Keratinocyte (primary cell): Measurements from ENCODE around the gene SOWAHC. TPM values are rescaled to one million over a fixed set of nuclear protein-coding genes. Genes with fewer than 3 reads are reported as not detected.
A peak's percentile ranks its signal among the peaks of the same experiment; 100 is the strongest.

Experiments used
- DNase-seq: peaks from one replicate; pipeline ENCODE4 v3.0.0-alpha.2; 2011; ENCODE audit warnings: low read depth, missing footprints, low spot score
- FAIRE-seq: peaks from 2 replicates; lab custom pipeline; 2011; peaks lifted over from hg19 to GRCh38; lab: Jason Lieb, UNC
- H2AFZ ChIP-seq: 2 replicates; pipeline ENCODE4 v1.6.0; 2012; ENCODE audit warnings: low read length, control low read depth, inconsistent platforms; ENCODE audit not compliant: control insufficient read depth
- H3K27ac ChIP-seq: 2 replicates; pipeline ENCODE4 v1.5.1; 2011; ENCODE audit warnings: low read length; ENCODE audit not compliant: control insufficient read depth, insufficient read depth
- H3K27me3 ChIP-seq: 3 replicates; pipeline ENCODE4 v1.6.0; 2011; ENCODE audit warnings: low read length; ENCODE audit not compliant: control insufficient read depth, insufficient read depth; ENCODE audit errors: extremely low read depth
- H3K36me3 ChIP-seq, 2 experiments: 2 replicates in 1 of 2; 3 replicates in 1 of 2; pipeline ENCODE4 v1.5.1; 2011; ENCODE audit warnings: low read length in 2 of 2, mild to moderate bottlenecking in 1 of 2; ENCODE audit not compliant: control insufficient read depth in 2 of 2, insufficient read depth in 2 of 2; ENCODE audit errors: extremely low read depth in 1 of 2
- H3K4me1 ChIP-seq: 3 replicates; pipeline ENCODE4 v1.5.1; 2011; ENCODE audit warnings: low read length; ENCODE audit not compliant: control insufficient read depth, insufficient read depth; ENCODE audit errors: extremely low read depth
- H3K4me2 ChIP-seq: 3 replicates; pipeline ENCODE4 v1.6.0; 2011; ENCODE audit warnings: low read depth, low read length; ENCODE audit not compliant: control insufficient read depth, insufficient read depth; ENCODE audit errors: extremely low read depth
- H3K4me3 ChIP-seq, 3 experiments: fragments of 200-600 bp in 1 of 3; sonication (generic) in 1 of 3; 2 replicates in 2 of 3; 3 replicates in 1 of 3; pipeline ENCODE4 v1.5.1; 2011 to 2016; ENCODE audit warnings: low read length in 3 of 3, mild to moderate bottlenecking in 3 of 3, control low read depth in 2 of 3, inconsistent platforms in 1 of 3, low read depth in 1 of 3, mixed read lengths in 1 of 3, mixed run types in 1 of 3, moderate library complexity in 1 of 3; ENCODE audit not compliant: control insufficient read depth in 2 of 3, insufficient read depth in 2 of 3; ENCODE audit errors: extremely low read depth in 1 of 3
- H3K79me2 ChIP-seq: 2 replicates; pipeline ENCODE4 v1.6.0; 2012; ENCODE audit warnings: low read length; ENCODE audit not compliant: control insufficient read depth, insufficient read depth
- H3K9ac ChIP-seq: 3 replicates; pipeline ENCODE4 v1.6.0; 2011; ENCODE audit warnings: low read length; ENCODE audit not compliant: control insufficient read depth, insufficient read depth; ENCODE audit errors: extremely low read depth
- H3K9me1 ChIP-seq: 3 replicates; pipeline ENCODE4 v1.6.0; 2011; ENCODE audit warnings: low read length; ENCODE audit not compliant: control insufficient read depth, insufficient read depth; ENCODE audit errors: extremely low read depth
- H3K9me3 ChIP-seq: 2 replicates; pipeline ENCODE4 v1.5.1; 2012; ENCODE audit warnings: low read depth, low read length; ENCODE audit not compliant: control insufficient read depth
- H4K20me1 ChIP-seq: 3 replicates; pipeline ENCODE4 v1.6.0; 2011; ENCODE audit warnings: low read length; ENCODE audit not compliant: control insufficient read depth, insufficient read depth; ENCODE audit errors: extremely low read depth
- CTCF ChIP-seq, 3 experiments: IDR thresholded peaks in 1 of 3; conservative IDR thresholded peaks in 1 of 3; optimal IDR thresholded peaks in 1 of 3; 2 replicates in 2 of 3; 3 replicates in 1 of 3; pipeline versions ENCODE3 to v1.5.1; 2011; ENCODE audit warnings: low read length in 3 of 3, mild to moderate bottlenecking in 3 of 3, moderate library complexity in 2 of 3, control low read depth in 1 of 3, inconsistent platforms in 1 of 3; ENCODE audit not compliant: insufficient read depth in 2 of 3; ENCODE audit errors: extremely low read depth in 1 of 3
- EZH2 ChIP-seq: IDR thresholded peaks from one replicate; pipeline ENCODE4 v1.6.1; 2012; ENCODE audit warnings: inconsistent platforms, mild to moderate bottlenecking, low read length, moderate library complexity
- dilution Hi-C: fragments of 300-500 bp; cut with MboI; formaldehyde crosslinking; loops from one replicate; pipeline ENCODE4 v1.7.0; 2020; ENCODE audit warnings: low sequenced_read_pairs; ENCODE audit not compliant: extremely low pct_ligation_motif_present
- polyA plus RNA-seq, 5 experiments: library from polyadenylated mRNA; depleted of rRNA in 3 of 5; stranded (reverse) in 3 of 5; stranded (forward) in 1 of 5; unstranded in 1 of 5; fragments of >200 nt; gene quantifications; 1 replicate in 1 of 5; 2 replicates in 3 of 5; 3 replicates in 1 of 5; pipeline versions ENCODE4 v1.2.1 to v1.2.3, GENCODE V29; 2011 to 2012; ENCODE audit warnings: missing spikeins in 2 of 5, low read depth in 1 of 5, low replicate concordance in 1 of 5

SOWAHC gene
- polyA plus RNA-seq, 1 donor (not counting 4 experiments of a cell fraction or from before 2014, with no cell fraction given), result 22.3 TPM

DNA sequence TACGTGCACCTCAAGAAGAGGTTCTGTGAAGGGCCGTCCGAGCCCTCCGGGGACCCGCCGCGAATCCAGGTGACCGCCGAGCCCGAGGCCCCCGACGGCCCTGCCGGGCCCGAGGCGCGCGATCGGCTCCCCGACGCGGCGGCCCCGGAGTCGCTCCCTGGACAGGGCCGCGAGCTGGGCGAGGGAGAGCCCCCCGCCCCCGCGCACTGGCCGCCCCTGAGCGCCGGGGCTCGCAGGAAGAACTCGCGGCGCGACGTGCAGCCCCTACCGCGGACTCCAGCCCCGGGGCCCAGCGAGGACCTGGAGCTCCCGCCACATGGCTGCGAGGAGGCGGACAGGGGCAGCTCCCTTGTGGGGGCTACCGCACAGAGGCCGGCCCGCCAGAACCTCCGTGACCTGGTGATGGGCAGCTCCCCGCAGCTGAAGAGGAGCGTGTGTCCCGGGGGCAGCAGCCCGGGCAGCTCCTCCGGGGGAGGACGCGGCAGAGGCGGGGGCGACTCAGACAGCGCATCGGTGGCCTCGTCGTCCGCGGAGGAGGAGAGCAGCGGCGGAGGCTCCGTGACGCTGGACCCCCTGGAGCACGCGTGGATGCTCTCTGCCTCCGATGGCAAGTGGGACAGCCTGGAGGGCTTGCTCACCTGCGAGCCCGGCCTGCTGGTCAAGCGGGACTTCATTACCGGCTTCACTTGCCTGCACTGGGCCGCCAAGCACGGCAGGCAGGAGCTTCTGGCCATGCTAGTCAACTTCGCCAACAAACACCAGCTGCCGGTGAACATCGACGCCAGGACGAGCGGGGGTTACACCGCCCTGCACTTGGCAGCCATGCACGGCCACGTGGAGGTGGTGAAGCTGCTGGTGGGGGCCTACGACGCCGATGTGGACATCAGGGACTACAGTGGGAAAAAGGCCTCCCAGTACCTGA is 812 bp downstream of the SOWAHC start:
- DNase-seq (no peak), FAIRE-seq (no peak)

DNA sequence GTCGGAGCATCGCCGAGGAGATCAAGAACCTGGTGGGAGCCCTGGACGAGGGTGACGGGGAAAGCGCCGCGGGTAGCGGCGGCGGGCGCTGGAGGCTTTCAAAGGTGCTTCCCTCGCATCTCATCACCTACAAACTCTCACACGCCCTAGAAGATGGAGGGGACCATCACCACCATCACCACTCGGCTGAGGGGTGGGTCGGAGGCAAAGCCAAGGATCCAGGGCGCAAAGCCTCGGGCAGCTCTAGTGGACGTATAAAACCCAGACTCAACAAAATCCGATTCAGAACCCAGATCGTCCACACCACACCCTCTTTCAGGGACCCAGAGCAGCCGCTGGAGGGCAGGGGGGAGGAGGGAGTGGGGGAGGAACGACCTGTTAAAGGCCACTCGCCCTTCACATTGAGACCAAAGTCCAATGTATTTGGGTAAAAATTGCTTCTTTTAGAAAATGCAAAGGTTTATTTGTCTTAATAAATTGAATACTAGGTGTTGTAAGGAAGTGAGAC is 1.5 kb downstream of the SOWAHC start:
- Histone ChIP-seq H2AFZ (peak overlapping the region; percentile 30), H3K27me3 (no peaks in the 10 kb centered on the region), H3K36me3 (peaks cover 0 to 3% of the 10 kb centered on the region in 2 experiments), H3K79me2 (peaks cover 69% of the 10 kb centered on the region), H3K9me3 (no peaks in the 10 kb centered on the region), H3K4me2 (peak overlapping the region; percentile 94), H4K20me1 (peaks cover 12% of the 10 kb centered on the region), H3K9ac (peak overlapping the region; percentile 84), H3K4me3 (peak overlapping the region; percentile 57 to 77 (median 70)), H3K27ac (peak overlapping the region; percentile 68), H3K9me1 (no peaks in the 10 kb centered on the region), H3K4me1 (peaks cover 25% of the 10 kb centered on the region)
- peak; percentile 61 for FAIRE-seq
- dilution Hi-C loops, result no loop called here
- no peak for DNase-seq
- peak; percentile 42 to 45 (median 43) for TF ChIP-seq CTCF (optimal IDR thresholded peaks at IDR 0.05 in 1 of 3, IDR thresholded peaks at IDR 0.05 in 1 of 3, conservative IDR thresholded peaks at IDR 0.05 in 1 of 3; ENCODE audit: extremely low read depth in 1 of 3, insufficient read depth in 2 of 3, low read length in 3 of 3)
- no peak for TF ChIP-seq EZH2

More for the DNA sequence above, 812 bp downstream of the SOWAHC start:
- Histone ChIP-seq H3K4me3 (peak overlapping the region; percentile 57 to 77 (median 70)), H4K20me1 (peaks cover 12% of the 10 kb centered on the region), H3K4me1 (peaks cover 26% of the 10 kb centered on the region), H3K27me3 (no peaks in the 10 kb centered on the region), H2AFZ (peak overlapping the region; percentile 30), H3K4me2 (peak overlapping the region; percentile 94), H3K9me1 (no peaks in the 10 kb centered on the region), H3K27ac (peak overlapping the region; percentile 68), H3K9ac (peak overlapping the region; percentile 84), H3K36me3 (peaks cover 0 to 3% of the 10 kb centered on the region in 2 experiments), H3K79me2 (peaks cover 76% of the 10 kb centered on the region), H3K9me3 (no peaks in the 10 kb centered on the region)
- TF ChIP-seq EZH2, result no peak
- TF ChIP-seq CTCF (optimal IDR thresholded peaks at IDR 0.05 in 1 of 3, IDR thresholded peaks at IDR 0.05 in 1 of 3, conservative IDR thresholded peaks at IDR 0.05 in 1 of 3; ENCODE audit: extremely low read depth in 1 of 3, insufficient read depth in 2 of 3, low read length in 3 of 3), result no peak
- dilution Hi-C loops, result no loop called here
